CD4-positive, alpha-beta T cell treated with Interleukin-15 for 4 hours (primary cell): Measurements from ENCODE around the gene CHST1.

ENCODE experiments used
- DNase-seq: peaks from one replicate; pipeline ENCODE4 v3.0.0-alpha.2; 2020; ENCODE audit warnings: low spot score

Gene CHST1

GRCh38 chr11:45644981-45645889 lies 20.2 kb downstream of the CHST1 start:
- no peak for DNase-seq

GRCh38 chr11:45643598-45644260 lies 21.7 kb downstream of the CHST1 start:
- DNase-seq = no peak

GRCh38 chr11:45641961-45642360 lies 23.5 kb downstream of the CHST1 start:
- no peak for DNase-seq

GRCh38 chr11:45638051-45638450 lies 27.4 kb downstream of the CHST1 start:
- no peak for DNase-seq

- no peak for DNase-seq
Observed at GRCh38 chr11:45635907-45636306, 29.5 kb downstream of the CHST1 start.

- DNase-seq = no peak
Observed at GRCh38 chr11:45625611-45626010, 39.8 kb downstream of the CHST1 start.

- no peak for DNase-seq
Observed at GRCh38 chr11:45624095-45624494, 41.3 kb downstream of the CHST1 start.

GRCh38 chr11:45622861-45623260 lies 42.6 kb downstream of the CHST1 start:
- DNase-seq = no peak

GRCh38 chr11:45622283-45622682 lies 43.1 kb downstream of the CHST1 start:
- DNase-seq = no peak

- DNase-seq = no peak
Observed at GRCh38 chr11:45621588-45621987, 43.8 kb downstream of the CHST1 start.

- DNase-seq = no peak
Observed at GRCh38 chr11:45620243-45620642, 45.2 kb downstream of the CHST1 start.

- no peak for DNase-seq
Observed at GRCh38 chr11:45618897-45619296, 46.5 kb downstream of the CHST1 start.

- DNase-seq = no peak
Observed at GRCh38 chr11:45617871-45618601, 47.4 kb downstream of the CHST1 start.

GRCh38 chr11:45616802-45617549 lies 48.4 kb downstream of the CHST1 start:
- DNase-seq = no peak

GRCh38 chr11:45615182-45615792 lies 50.1 kb downstream of the CHST1 start:
- no peak for DNase-seq

GRCh38 chr11:45614196-45614828 lies 51.1 kb downstream of the CHST1 start:
- no peak for DNase-seq

GRCh38 chr11:45610627-45611026 lies 54.8 kb downstream of the CHST1 start:
- DNase-seq = no peak

- DNase-seq = no peak
Observed at GRCh38 chr11:45609902-45610301, 55.5 kb downstream of the CHST1 start.

GRCh38 chr11:45609337-45609736 lies 56.1 kb downstream of the CHST1 start:
- no peak for DNase-seq

GRCh38 chr11:45607995-45608394 lies 57.4 kb downstream of the CHST1 start:
- DNase-seq = no peak
